Measurements from ENCODE around the gene CKM.

CKM gene

GRCh38 chr19:45322744-45323281 lies at the start of gene CKM:
Gene CKM, minus strand, starts transcription at chr19:45322875. Its CDS starts 3,162 bp downstream, at chr19:45319713.
- Mint-ChIP-seq H3K9me3 (ENCODE audit: low read depth) (no peaks in the 10 kb centered on the region), H3K27ac (no peak within 1 kb of the TSS), H3K27me3 (peaks cover 5% of the 10 kb centered on the region), H3K4me1 (ENCODE audit: low read depth) (no peaks in the 10 kb centered on the region), H3K36me3 (no peaks in the 10 kb centered on the region), H3K4me3 (no peak within 1 kb of the TSS)

DNA sequence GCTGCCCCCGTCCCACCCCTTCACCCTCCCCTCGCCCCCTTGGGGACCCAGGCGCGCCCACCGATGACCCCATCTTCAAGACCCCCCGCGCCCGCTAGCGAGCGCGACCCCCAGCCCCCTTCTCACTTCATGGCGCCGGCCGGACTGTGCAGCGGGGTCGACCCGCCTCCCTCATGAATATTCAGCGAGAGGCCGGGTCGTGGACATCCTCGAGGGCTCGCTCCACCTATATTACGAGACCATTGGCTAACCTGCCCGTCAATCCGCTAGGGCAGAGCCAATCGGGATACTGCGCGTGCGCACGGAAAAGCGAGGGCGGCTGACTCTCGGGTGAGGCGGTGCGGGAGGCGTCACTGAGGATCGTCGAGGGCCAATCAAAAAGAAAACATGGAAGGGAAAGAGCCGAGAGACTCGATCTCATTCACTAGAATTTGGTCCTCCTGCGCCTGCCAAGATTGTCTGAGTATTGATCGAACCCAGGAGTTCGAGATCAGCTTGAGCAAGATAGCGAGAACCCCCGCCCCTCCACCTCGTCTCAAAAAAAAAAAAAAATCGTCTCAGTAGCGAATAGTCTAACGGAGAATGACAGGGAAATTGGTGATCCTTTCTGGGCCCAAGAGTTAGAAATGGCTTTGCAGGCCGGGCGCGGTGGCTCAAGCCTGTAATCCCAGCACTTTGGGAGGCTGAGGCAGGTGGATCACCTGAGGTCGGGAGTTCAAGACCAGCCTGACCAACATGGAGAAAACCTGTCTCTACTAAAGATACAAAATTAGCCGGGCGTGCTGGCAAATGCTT lies 47.9 kb upstream of the CKM start, which contains the start of gene ERCC2:
TSS of gene ERCC2 (minus strand) at position 164 of the 795 bp plus-strand sequence. CDS start at position 131, 33 bp downstream.
- Mint-ChIP-seq H3K9me3 (ENCODE audit: low read depth) (no peaks in the 10 kb centered on the region), H3K4me1 (ENCODE audit: low read depth) (peaks cover 15% of the 10 kb centered on the region), H3K36me3 (no peaks in the 10 kb centered on the region), H3K4me3 (peak within 1 kb of the TSS; percentile 93), H3K27me3 (peaks cover 1% of the 10 kb centered on the region), H3K27ac (peak within 1 kb of the TSS; percentile 98)

- H3K4me1 Mint-ChIP-seq (ENCODE audit: low read depth) = peaks cover 15% of the 10 kb centered on the region
- no peaks in the 10 kb centered on the region for H3K9me3 Mint-ChIP-seq (ENCODE audit: low read depth)
- H3K27me3 Mint-ChIP-seq = no peaks in the 10 kb centered on the region
- no peaks in the 10 kb centered on the region for H3K36me3 Mint-ChIP-seq
- H3K27ac Mint-ChIP-seq = no peak overlapping the region
- peak overlapping the region; percentile 72 for H3K4me3 Mint-ChIP-seq
These were observed 46.2 kb upstream of the CKM start for GRCh38 chr19:45368737-45369340.

- Mint-ChIP-seq H3K4me1 (ENCODE audit: low read depth) (peaks cover 15% of the 10 kb centered on the region), H3K4me3 (no peak overlapping the region), H3K27ac (no peak overlapping the region), H3K27me3 (no peaks in the 10 kb centered on the region), H3K9me3 (ENCODE audit: low read depth) (no peaks in the 10 kb centered on the region), H3K36me3 (no peaks in the 10 kb centered on the region)
These were observed 45.5 kb upstream of the CKM start for GRCh38 chr19:45368127-45368526.

- Mint-ChIP-seq H3K4me3 (no peak overlapping the region), H3K36me3 (peaks cover 4% of the 10 kb centered on the region), H3K4me1 (ENCODE audit: low read depth) (peaks cover 11% of the 10 kb centered on the region), H3K27ac (no peak overlapping the region), H3K9me3 (ENCODE audit: low read depth) (no peaks in the 10 kb centered on the region), H3K27me3 (no peaks in the 10 kb centered on the region)
These were observed 42.0 kb upstream of the CKM start for GRCh38 chr19:45364696-45365095.

- Mint-ChIP-seq H3K4me1 (ENCODE audit: low read depth) (peaks cover 9% of the 10 kb centered on the region), H3K9me3 (ENCODE audit: low read depth) (no peaks in the 10 kb centered on the region), H3K27ac (no peak overlapping the region), H3K36me3 (peaks cover 4% of the 10 kb centered on the region), H3K27me3 (no peaks in the 10 kb centered on the region), H3K4me3 (no peak overlapping the region)
These were observed 41.3 kb upstream of the CKM start for GRCh38 chr19:45363861-45364459.

DNA sequence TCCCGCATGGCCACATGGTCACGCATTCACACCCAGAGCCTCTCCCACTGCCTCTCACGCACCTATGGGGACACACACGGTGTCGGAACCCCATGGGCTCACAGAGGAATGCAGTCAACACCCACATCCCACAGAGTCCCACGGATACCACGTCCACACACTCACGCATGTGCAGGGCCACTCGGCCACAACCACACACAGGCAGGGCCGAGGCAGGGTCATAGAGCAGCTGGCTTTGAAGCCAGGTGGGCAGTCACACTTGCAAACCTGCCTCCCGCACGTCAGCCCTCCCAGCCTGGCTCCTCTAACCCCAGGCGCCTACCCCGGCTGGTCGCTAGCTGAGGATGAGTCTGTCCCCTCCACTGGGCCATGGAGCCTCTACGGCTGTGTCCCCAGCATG lies 39.6 kb upstream of the CKM start:
- H3K4me1 Mint-ChIP-seq (ENCODE audit: low read depth) = no peaks in the 10 kb centered on the region
- H3K27me3 Mint-ChIP-seq = no peaks in the 10 kb centered on the region
- no peaks in the 10 kb centered on the region for H3K9me3 Mint-ChIP-seq (ENCODE audit: low read depth)
- H3K27ac Mint-ChIP-seq = no peak overlapping the region
- no peak overlapping the region for H3K4me3 Mint-ChIP-seq
- H3K36me3 Mint-ChIP-seq = peaks cover 4% of the 10 kb centered on the region

GRCh38 chr19:45361608-45362007 lies 38.9 kb upstream of the CKM start:
- Mint-ChIP-seq H3K4me1 (ENCODE audit: low read depth) (no peaks in the 10 kb centered on the region), H3K27me3 (no peaks in the 10 kb centered on the region), H3K9me3 (ENCODE audit: low read depth) (no peaks in the 10 kb centered on the region), H3K4me3 (no peak overlapping the region), H3K27ac (no peak overlapping the region), H3K36me3 (peaks cover 4% of the 10 kb centered on the region)

DNA sequence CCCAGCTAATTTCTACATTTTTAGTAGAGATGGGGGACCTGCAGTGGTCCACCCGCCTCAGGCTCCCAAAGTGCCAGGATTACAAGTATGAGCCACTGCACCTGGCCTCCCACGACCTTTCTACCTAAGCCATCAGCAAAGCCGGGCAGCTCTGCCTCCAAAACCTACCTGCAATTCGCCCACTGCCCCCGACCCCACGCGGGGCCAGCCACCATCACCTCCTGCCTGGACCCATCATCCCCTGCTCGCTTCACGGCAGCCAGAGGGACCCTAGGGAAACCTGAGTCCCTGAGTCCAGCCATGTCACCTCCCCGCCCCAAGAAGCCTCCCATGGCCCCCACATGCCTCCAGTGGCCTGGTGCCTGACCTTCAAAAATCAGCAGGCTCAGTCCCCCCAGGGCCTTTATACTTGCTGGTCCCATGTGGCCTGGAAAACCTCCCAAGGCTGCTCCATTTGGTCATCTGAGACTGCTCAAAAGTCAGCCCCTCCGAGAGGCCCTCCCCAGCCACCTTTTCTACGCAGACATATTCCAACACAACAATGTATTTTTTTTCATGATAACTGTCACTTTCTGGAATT lies 35.6 kb upstream of the CKM start:
- no peak overlapping the region for H3K27ac Mint-ChIP-seq
- no peak overlapping the region for H3K4me3 Mint-ChIP-seq
- H3K9me3 Mint-ChIP-seq (ENCODE audit: low read depth) = no peaks in the 10 kb centered on the region
- no peaks in the 10 kb centered on the region for H3K27me3 Mint-ChIP-seq
- no peaks in the 10 kb centered on the region for H3K4me1 Mint-ChIP-seq (ENCODE audit: low read depth)
- peaks cover 4% of the 10 kb centered on the region for H3K36me3 Mint-ChIP-seq

GRCh38 chr19:45357445-45357783 lies 34.7 kb upstream of the CKM start:
- no peak overlapping the region for H3K27ac Mint-ChIP-seq
- no peaks in the 10 kb centered on the region for H3K4me1 Mint-ChIP-seq (ENCODE audit: low read depth)

DNA sequence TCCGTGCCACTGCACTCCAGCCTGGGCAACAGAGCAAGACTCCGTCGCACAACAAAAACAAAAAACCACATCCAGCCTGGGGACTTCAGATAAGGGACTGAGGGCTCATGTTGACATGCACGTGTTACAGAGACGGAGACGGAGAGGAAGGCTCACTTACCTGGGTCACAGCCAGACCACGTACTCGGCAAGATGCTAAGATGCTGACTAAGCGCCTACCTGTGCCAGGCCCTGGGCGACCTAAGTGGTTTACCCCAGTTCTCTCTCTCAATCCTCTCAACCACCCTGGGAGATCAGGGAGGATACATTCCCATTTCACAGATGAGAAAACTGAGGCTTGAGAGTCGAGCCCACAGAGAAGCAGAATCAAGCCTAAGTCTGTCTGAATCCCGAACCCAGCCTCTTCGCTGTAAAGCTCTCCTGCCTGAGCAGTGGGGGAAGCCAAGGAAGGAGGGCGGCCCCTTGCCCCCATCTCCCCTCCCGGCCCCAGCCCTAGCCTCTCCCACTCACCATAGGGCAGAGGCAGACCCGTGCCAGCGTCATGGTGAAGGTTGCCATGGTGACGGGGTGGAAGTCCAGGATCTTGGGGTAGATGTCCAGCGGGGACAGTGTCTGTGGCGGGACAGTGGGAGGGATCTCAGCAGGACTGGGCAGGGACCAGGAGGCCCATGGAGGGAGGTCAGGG lies 34.2 kb upstream of the CKM start:
- H3K9me3 Mint-ChIP-seq (ENCODE audit: low read depth) = no peaks in the 10 kb centered on the region
- H3K36me3 Mint-ChIP-seq = peaks cover 4% of the 10 kb centered on the region
- no peaks in the 10 kb centered on the region for H3K27me3 Mint-ChIP-seq
- H3K4me3 Mint-ChIP-seq = no peak overlapping the region
- H3K4me1 Mint-ChIP-seq (ENCODE audit: low read depth) = no peaks in the 10 kb centered on the region
- H3K27ac Mint-ChIP-seq = no peak overlapping the region

More at GRCh38 chr19:45357445-45357783, 34.7 kb upstream of the CKM start:
- H3K36me3 Mint-ChIP-seq = peaks cover 4% of the 10 kb centered on the region
- no peaks in the 10 kb centered on the region for H3K9me3 Mint-ChIP-seq (ENCODE audit: low read depth)
- H3K4me3 Mint-ChIP-seq = no peak overlapping the region
- H3K27me3 Mint-ChIP-seq = no peaks in the 10 kb centered on the region

GRCh38 chr19:45355910-45356309 lies 33.2 kb upstream of the CKM start:
- H3K4me3 Mint-ChIP-seq = no peak overlapping the region
- H3K4me1 Mint-ChIP-seq (ENCODE audit: low read depth) = no peaks in the 10 kb centered on the region
- no peaks in the 10 kb centered on the region for H3K9me3 Mint-ChIP-seq (ENCODE audit: low read depth)
- no peaks in the 10 kb centered on the region for H3K27me3 Mint-ChIP-seq
- H3K36me3 Mint-ChIP-seq = no peaks in the 10 kb centered on the region
- H3K27ac Mint-ChIP-seq = no peak overlapping the region

GRCh38 chr19:45355402-45355801 lies 32.7 kb upstream of the CKM start:
- Mint-ChIP-seq H3K27ac (no peak overlapping the region), H3K36me3 (no peaks in the 10 kb centered on the region), H3K27me3 (no peaks in the 10 kb centered on the region), H3K4me3 (no peak overlapping the region), H3K4me1 (ENCODE audit: low read depth) (no peaks in the 10 kb centered on the region), H3K9me3 (ENCODE audit: low read depth) (no peaks in the 10 kb centered on the region)

- Mint-ChIP-seq H3K4me3 (no peak overlapping the region), H3K27me3 (no peaks in the 10 kb centered on the region), H3K27ac (no peak overlapping the region)
These were observed 31.7 kb upstream of the CKM start for GRCh38 chr19:45354241-45354842.

More at GRCh38 chr19:45354241-45354842, 31.7 kb upstream of the CKM start:
- H3K36me3 Mint-ChIP-seq = no peaks in the 10 kb centered on the region
- no peaks in the 10 kb centered on the region for H3K9me3 Mint-ChIP-seq (ENCODE audit: low read depth)
- H3K4me1 Mint-ChIP-seq (ENCODE audit: low read depth) = no peaks in the 10 kb centered on the region

All from activated naive CD8-positive, alpha-beta T cell (primary cell).